ENCODE measurements around the gene AGAP6.
"Not testable (repeated sequence)": the region's sequence is repeated elsewhere in the genome, so short reads cannot be mapped to it uniquely, and the experiment has no call there.

Gene AGAP6

GRCh38 chr10:50027195-50027594, 39.0 kb downstream of the AGAP6 start:
- no peak for DNase-seq

GRCh38 chr10:50033481-50033880, 45.3 kb downstream of the AGAP6 start:
- no peak for DNase-seq

GRCh38 chr10:50035337-50035736, 47.1 kb downstream of the AGAP6 start:
- not testable (repeated sequence) for DNase-seq

- no peak for DNase-seq
These were observed 56.9 kb downstream of the AGAP6 start for GRCh38 chr10:50044941-50045664.

- DNase-seq = not testable (repeated sequence)
These were observed 58.3 kb downstream of the AGAP6 start for GRCh38 chr10:50046457-50046856.

GRCh38 chr10:50047594-50047993, 59.4 kb downstream of the AGAP6 start:
- DNase-seq = not testable (repeated sequence)

GRCh38 chr10:50051995-50052660, 63.9 kb downstream of the AGAP6 start:
- not testable (repeated sequence) for DNase-seq

GRCh38 chr10:50052778-50053376, 64.7 kb downstream of the AGAP6 start:
- not testable (repeated sequence) for DNase-seq

GRCh38 chr10:50055494-50056292, 67.5 kb downstream of the AGAP6 start:
- DNase-seq = not testable (repeated sequence)

GRCh38 chr10:50056654-50057053, 68.4 kb downstream of the AGAP6 start:
- DNase-seq = not testable (repeated sequence)

GRCh38 chr10:50058727-50059126, 70.5 kb downstream of the AGAP6 start:
- not testable (repeated sequence) for DNase-seq

- DNase-seq = not testable (repeated sequence)
These were observed 71.7 kb downstream of the AGAP6 start for GRCh38 chr10:50059946-50060345.
